Common myeloid progenitor, CD34-positive (primary cell): Measurements from ENCODE around the gene DIS3L2.

Experiments
- CTCF ChIA-PET: fragments of 350-600 bp; sonication (Branson Sonifier 250); formaldehyde crosslinking; loops from one replicate; lab custom pipeline; 2021; ENCODE audit warnings: antibody characterized with exemption; lab: Charles Lee
- POLR2A ChIA-PET: fragments of 350-600 bp; sonication (Branson Sonifier 250); formaldehyde crosslinking; loops from one replicate; lab custom pipeline; 2021; ENCODE audit warnings: antibody characterized with exemption; lab: Charles Lee
- DNase-seq, 3 donors: peaks; one replicate each; pipeline versions ENCODE4 v3.0.0 to v3.0.0-alpha.2; 2013
- H3K27ac ChIP-seq, 2 experiments: 1 replicate in 1 of 2; 2 replicates in 1 of 2; pipeline ENCODE4 v1.7.0; 2013; ENCODE audit warnings: inconsistent platforms in 2 of 2, low read length in 2 of 2, mild to moderate bottlenecking in 2 of 2, low read depth in 1 of 2, moderate library complexity in 1 of 2; ENCODE audit not compliant: severe bottlenecking in 2 of 2, insufficient read depth in 1 of 2, poor library complexity in 1 of 2
- H3K27me3 ChIP-seq, 5 experiments: replicated peaks in 2 of 5; 1 replicate in 3 of 5; 2 replicates in 2 of 5; pipeline versions ENCODE4 v1.6.1 to v1.7.0; 2013; ENCODE audit warnings: low read length in 4 of 5, mild to moderate bottlenecking in 2 of 5, moderate library complexity in 2 of 5, inconsistent platforms in 1 of 5; ENCODE audit not compliant: insufficient read depth in 5 of 5, control insufficient read depth in 4 of 5
- H3K36me3 ChIP-seq, 4 experiments: 1 replicate in 2 of 4; 2 replicates in 2 of 4; pipeline versions ENCODE4 v1.6.1 to v1.7.0; 2013; ENCODE audit warnings: low read length in 3 of 4, control low read depth in 1 of 4, mild to moderate bottlenecking in 1 of 4; ENCODE audit not compliant: control insufficient read depth in 4 of 4, insufficient read depth in 4 of 4
- H3K4me1 ChIP-seq, 4 experiments: 1 replicate in 3 of 4; 2 replicates in 1 of 4; pipeline versions ENCODE4 v1.6.1 to v1.7.1; 2013; ENCODE audit warnings: low read length in 3 of 4, mild to moderate bottlenecking in 3 of 4, control low read depth in 1 of 4, inconsistent platforms in 1 of 4, moderate library complexity in 1 of 4; ENCODE audit not compliant: control insufficient read depth in 4 of 4, insufficient read depth in 4 of 4; ENCODE audit errors: control extremely low read depth in 1 of 4
- H3K4me3 ChIP-seq, 7 experiments: 1 replicate in 4 of 7; 2 replicates in 3 of 7; pipeline versions ENCODE4 v1.5.1 to v1.7.0; 2013; ENCODE audit warnings: mild to moderate bottlenecking in 7 of 7, low read length in 6 of 7, moderate library complexity in 6 of 7, inconsistent platforms in 2 of 7, low read depth in 2 of 7, control low read depth in 1 of 7; ENCODE audit not compliant: insufficient read depth in 4 of 7, control insufficient read depth in 1 of 7; ENCODE audit errors: extremely low read depth in 1 of 7
- H3K9me3 ChIP-seq, 5 experiments: 1 replicate in 4 of 5; 2 replicates in 1 of 5; pipeline versions ENCODE4 v1.6.1 to v1.7.1; 2013; ENCODE audit warnings: low read length in 4 of 5, mild to moderate bottlenecking in 2 of 5, inconsistent platforms in 1 of 5, low read depth in 1 of 5, moderate library complexity in 1 of 5; ENCODE audit not compliant: control insufficient read depth in 4 of 5, insufficient read depth in 2 of 5; ENCODE audit errors: control extremely low read depth in 1 of 5
- WGBS: methylation state at CpG from one replicate; pipeline ENCODE4 v1.1.5; 2013; ENCODE audit not compliant: insufficient coverage; 5-methylcytosine and 5-hydroxymethylcytosine counted together

Gene DIS3L2

GRCh38 chr2:231955758-231956472, 5.6 kb upstream of the DIS3L2 start:
- Histone ChIP-seq H3K4me3 (no peak overlapping the region), H3K36me3 (no peaks in the 10 kb centered on the region), H3K9me3 (peaks cover 0 to 4% (median 0%) of the 10 kb centered on the region in 5 experiments), H3K4me1 (peaks cover 0 to 4% (median 3%) of the 10 kb centered on the region in 4 experiments), H3K27ac (no peak overlapping the region), H3K27me3 (no peaks in the 10 kb centered on the region)
- WGBS: 100% methylated on average over 7 of the region's 8 CpGs
- POLR2A ChIA-PET: no interaction called here
- DNase-seq: no peak
- CTCF ChIA-PET: interaction anchor here (0.5 to 1.8 kb wide), 4 partner anchors 15 to 409 kb away, joined by 3 to 4 read pairs (median 4); no protein-coding TSS in a partner anchor

- POLR2A ChIA-PET: no interaction called here
- no peak for DNase-seq
- Histone ChIP-seq H3K9me3 (no peaks in the 10 kb centered on the region), H3K4me3 (no peak overlapping the region), H3K27ac (no peak overlapping the region), H3K36me3 (no peaks in the 10 kb centered on the region), H3K27me3 (no peaks in the 10 kb centered on the region), H3K4me1 (peaks cover 3 to 12% (median 9%) of the 10 kb centered on the region in 4 experiments)
- WGBS: 81% methylated on average over 4 of the region's 4 CpGs
- CTCF ChIA-PET: no interaction called here
Observed at GRCh38 chr2:231957913-231958763, 3.4 kb upstream of the DIS3L2 start.

- peak overlapping the region; percentile 33 to 79 for H3K27ac ChIP-seq
- H3K4me1 ChIP-seq: peaks cover 3 to 12% (median 9%) of the 10 kb centered on the region in 4 experiments
- POLR2A ChIA-PET: no interaction called here
- peak overlapping the region; percentile 85 to 99 (median 94) for H3K4me3 ChIP-seq
- no peaks in the 10 kb centered on the region for H3K27me3 ChIP-seq
- no peaks in the 10 kb centered on the region for H3K9me3 ChIP-seq
- H3K36me3 ChIP-seq: no peaks in the 10 kb centered on the region
- CTCF ChIA-PET: interaction anchor here (0.8 kb wide), 1 partner anchor 13 kb away, joined by 3 read pairs; no protein-coding TSS in a partner anchor
- WGBS: 46% methylated on average over 18 of the region's 18 CpGs
- DNase-seq: no peak
Observed at GRCh38 chr2:231960810-231961348, 634 bp upstream of the DIS3L2 start.

GRCh38 chr2:231965102-231965501, 3.6 kb downstream of the DIS3L2 start:
- no peaks in the 10 kb centered on the region for H3K27me3 ChIP-seq

GRCh38 chr2:231966886-231967285, 5.4 kb downstream of the DIS3L2 start:
- peak in 2 of 3 donors; percentile 15 to 32 for DNase-seq
- Histone ChIP-seq H3K27ac (no peak overlapping the region), H3K27me3 (no peaks in the 10 kb centered on the region), H3K9me3 (peaks cover 0 to 6% (median 0%) of the 10 kb centered on the region in 5 experiments), H3K36me3 (no peaks in the 10 kb centered on the region), H3K4me3 (no peak overlapping the region), H3K4me1 (peaks cover 4 to 10% (median 6%) of the 10 kb centered on the region in 4 experiments)
- POLR2A ChIA-PET: no interaction called here
- CTCF ChIA-PET: no interaction called here
- WGBS: 47% methylated on average over 4 of the region's 4 CpGs

More at GRCh38 chr2:231965102-231965501, 3.6 kb downstream of the DIS3L2 start:
- ChIA-PET CTCF (no interaction called here), POLR2A (no interaction called here)
- Histone ChIP-seq H3K36me3 (no peaks in the 10 kb centered on the region), H3K4me3 (no peak overlapping the region), H3K9me3 (peaks cover 0 to 6% (median 0%) of the 10 kb centered on the region in 5 experiments), H3K4me1 (peaks cover 4 to 18% (median 14%) of the 10 kb centered on the region in 4 experiments), H3K27ac (no peak overlapping the region)
- WGBS: no CpG with 5 or more reads among the region's 1 CpG
- DNase-seq: peak in 2 of 3 donors; percentile 51 to 59

- WGBS: 100% methylated on average over 2 of the region's 6 CpGs
- Histone ChIP-seq H3K4me1 (peaks cover 2 to 6% (median 5%) of the 10 kb centered on the region in 4 experiments), H3K36me3 (peaks cover 0 to 3% (median 1%) of the 10 kb centered on the region in 4 experiments), H3K4me3 (no peak overlapping the region), H3K27ac (no peak overlapping the region), H3K9me3 (peaks cover 0 to 6% (median 0%) of the 10 kb centered on the region in 5 experiments), H3K27me3 (no peaks in the 10 kb centered on the region)
- DNase-seq: no peak
- CTCF ChIA-PET: interaction anchor here (0.7 kb wide), 1 partner anchor 16 kb away, joined by 3 read pairs; no protein-coding TSS in a partner anchor
- POLR2A ChIA-PET: no interaction called here
Observed at GRCh38 chr2:231968820-231969219, 7.3 kb downstream of the DIS3L2 start.
